DND-41 (cell line): ENCODE data around the gene OTUB1.

Experiments
- CTCF ChIP-seq: IDR thresholded peaks from 2 replicates; pipeline ENCODE4 v1.5.1; 2012; ENCODE audit warnings: borderline replicate concordance, low read length, moderate library complexity, mild to moderate bottlenecking; ENCODE audit not compliant: poor library complexity, severe bottlenecking; ENCODE audit errors: extremely low read depth
- EZH2 ChIP-seq: IDR thresholded peaks from 3 replicates; pipeline ENCODE4 v1.6.1; 2012; ENCODE audit warnings: borderline replicate concordance, low read depth, mild to moderate bottlenecking, moderate library complexity, low read length, inconsistent platforms; ENCODE audit not compliant: severe bottlenecking

DNA sequence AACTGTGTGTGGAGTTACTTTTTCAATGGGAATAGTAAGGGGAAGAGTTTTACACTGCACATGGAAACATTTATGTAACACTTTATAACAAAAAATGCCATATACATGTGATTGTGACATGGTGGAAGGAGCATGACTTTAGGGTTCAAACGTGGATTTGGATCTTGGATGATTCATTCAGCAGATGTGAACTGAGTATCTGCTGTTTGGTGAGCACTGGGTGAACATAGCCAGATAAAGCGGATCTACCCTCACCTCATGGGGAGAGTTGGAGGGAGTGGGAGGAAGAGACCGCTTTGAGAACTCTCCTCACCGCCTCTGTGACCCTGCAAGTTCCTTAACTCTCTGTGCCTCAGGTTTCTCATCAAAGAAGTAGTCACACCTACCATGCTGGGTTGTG lies 44.3 kb upstream of the OTUB1 start:
- TF ChIP-seq CTCF = no peak
- TF ChIP-seq EZH2 = no peak
